ENCODE data around the gene CYLD.

GRCh38 chr16:50705436-50706110, 36.3 kb upstream of the CYLD start:
- TF ChIP-seq CTCF (IDR thresholded peaks at IDR 0.05; ENCODE audit: borderline replicate concordance, extremely low read depth, low read length, poor library complexity, severe bottlenecking): no peak
- TF ChIP-seq EZH2 (IDR thresholded peaks at IDR 0.05; ENCODE audit: borderline replicate concordance, low read depth, low read length, severe bottlenecking): no peak
